ENCODE measurements around the gene PSME4. TPM values are rescaled to one million over a fixed set of nuclear protein-coding genes. Genes with fewer than 3 reads are reported as not detected.

Gene PSME4
- total RNA-seq, 1 donor from 2014 or later = 44.3 TPM

DNA sequence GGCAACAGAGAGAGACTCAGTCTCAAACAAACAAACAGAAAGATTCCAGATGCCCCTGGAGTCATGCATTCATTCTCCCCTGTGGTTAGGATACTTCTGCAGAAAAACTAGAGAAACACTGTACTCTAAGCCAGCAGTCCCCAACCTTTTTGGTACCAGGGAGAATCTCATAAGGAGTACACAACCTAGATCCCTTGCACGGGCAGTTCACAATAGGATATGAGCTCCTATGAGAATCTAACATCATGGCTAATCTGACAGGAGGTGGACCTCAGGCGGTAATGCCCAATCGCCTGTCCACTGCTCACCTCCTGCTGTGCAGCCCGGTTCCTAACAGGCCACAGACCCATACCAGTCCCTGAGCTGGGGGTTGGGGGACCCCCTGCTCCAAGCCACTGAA is 18.3 kb downstream of the PSME4 start:
- TF ChIP-seq CTCF (IDR thresholded peaks at IDR 0.05; ENCODE audit: insufficient read depth, low read length, poor library complexity, severe bottlenecking) = no peak
- Histone ChIP-seq H3K4me3 (ENCODE audit: low read depth, low read length) (no peak overlapping the region), H3K36me3 (ENCODE audit: control insufficient read depth, insufficient read depth, low read length) (no peaks in the 10 kb centered on the region), H3K27me3 (ENCODE audit: control insufficient read depth, insufficient read depth, low read length) (no peaks in the 10 kb centered on the region)
- DNase-seq (ENCODE audit: low read depth) = no peak

DNA sequence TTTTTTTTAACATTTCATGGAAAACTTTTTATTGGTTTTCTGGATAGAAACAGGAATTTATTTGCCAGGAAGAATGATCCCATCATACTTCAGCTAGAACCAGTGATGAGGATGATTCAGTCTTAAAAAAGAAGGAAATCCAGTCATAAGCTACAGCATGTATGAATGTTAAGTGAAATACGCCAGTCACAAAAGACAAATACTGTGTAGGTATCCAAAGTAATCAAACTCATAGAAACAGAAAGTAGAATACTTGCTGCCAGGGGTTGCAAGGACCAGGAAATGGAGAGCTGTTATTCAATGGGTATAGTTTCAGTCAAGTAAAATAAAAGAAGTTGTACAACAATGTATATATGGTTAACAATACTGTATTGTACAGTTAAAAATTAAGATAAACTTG is 21.3 kb downstream of the PSME4 start:
- Histone ChIP-seq H3K36me3 (ENCODE audit: control insufficient read depth, insufficient read depth, low read length) (no peaks in the 10 kb centered on the region), H3K4me3 (ENCODE audit: low read depth, low read length) (no peak overlapping the region), H3K27me3 (ENCODE audit: control insufficient read depth, insufficient read depth, low read length) (no peaks in the 10 kb centered on the region)
- TF ChIP-seq CTCF (IDR thresholded peaks at IDR 0.05; ENCODE audit: insufficient read depth, low read length, poor library complexity, severe bottlenecking) = no peak
- DNase-seq (ENCODE audit: low read depth) = no peak

GRCh38 chr2:53945538-53945937 is 25.3 kb downstream of the PSME4 start:
- Histone ChIP-seq H3K4me3 (ENCODE audit: low read depth, low read length) (no peak overlapping the region), H3K27me3 (ENCODE audit: control insufficient read depth, insufficient read depth, low read length) (no peaks in the 10 kb centered on the region), H3K36me3 (ENCODE audit: control insufficient read depth, insufficient read depth, low read length) (no peaks in the 10 kb centered on the region)
- no peak for DNase-seq (ENCODE audit: low read depth)
- no peak for TF ChIP-seq CTCF (IDR thresholded peaks at IDR 0.05; ENCODE audit: insufficient read depth, low read length, poor library complexity, severe bottlenecking)

GRCh38 chr2:53944542-53944941 is 26.3 kb downstream of the PSME4 start:
- no peaks in the 10 kb centered on the region for H3K36me3 ChIP-seq (ENCODE audit: control insufficient read depth, insufficient read depth, low read length)
- DNase-seq (ENCODE audit: low read depth) = no peak
- TF ChIP-seq CTCF (IDR thresholded peaks at IDR 0.05; ENCODE audit: insufficient read depth, low read length, poor library complexity, severe bottlenecking) = no peak
- H3K27me3 ChIP-seq (ENCODE audit: control insufficient read depth, insufficient read depth, low read length) = no peaks in the 10 kb centered on the region
- no peak overlapping the region for H3K4me3 ChIP-seq (ENCODE audit: low read depth, low read length)

GRCh38 chr2:53942280-53942679 is 28.5 kb downstream of the PSME4 start:
- Histone ChIP-seq H3K4me3 (ENCODE audit: low read depth, low read length) (no peak overlapping the region), H3K36me3 (ENCODE audit: control insufficient read depth, insufficient read depth, low read length) (no peaks in the 10 kb centered on the region), H3K27me3 (ENCODE audit: control insufficient read depth, insufficient read depth, low read length) (no peaks in the 10 kb centered on the region)
- DNase-seq (ENCODE audit: low read depth) = no peak
- TF ChIP-seq CTCF (IDR thresholded peaks at IDR 0.05; ENCODE audit: insufficient read depth, low read length, poor library complexity, severe bottlenecking) = no peak

DNA sequence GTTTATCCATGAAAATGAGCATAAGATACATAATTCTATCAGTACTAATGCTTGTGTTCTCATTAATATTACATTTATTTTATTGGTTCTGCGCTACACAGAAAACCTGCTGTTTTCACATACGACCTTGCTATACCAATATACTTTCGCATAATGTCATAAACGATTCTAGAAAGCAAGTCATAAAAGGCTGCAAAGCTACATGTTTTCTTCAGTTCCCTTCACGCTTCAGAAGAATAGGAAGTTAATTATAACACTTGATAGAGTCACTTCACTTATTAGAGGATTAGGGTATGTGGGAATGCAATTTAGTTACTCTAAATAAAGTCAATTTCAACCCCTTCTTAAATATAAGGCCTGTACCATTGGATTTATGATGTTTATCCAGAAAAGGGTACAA is 29.0 kb downstream of the PSME4 start:
- Histone ChIP-seq H3K4me3 (ENCODE audit: low read depth, low read length) (no peak overlapping the region), H3K36me3 (ENCODE audit: control insufficient read depth, insufficient read depth, low read length) (no peaks in the 10 kb centered on the region), H3K27me3 (ENCODE audit: control insufficient read depth, insufficient read depth, low read length) (no peaks in the 10 kb centered on the region)
- no peak for DNase-seq (ENCODE audit: low read depth)
- TF ChIP-seq CTCF (IDR thresholded peaks at IDR 0.05; ENCODE audit: insufficient read depth, low read length, poor library complexity, severe bottlenecking) = no peak
